WTC11 (cell line): ENCODE measurements around the gene FBLN5. TPM values are rescaled to one million over a fixed set of nuclear protein-coding genes. Genes with fewer than 3 reads are reported as not detected.

Experiments
- ATAC-seq: fragments of 200-7000 bp; cut with Tn5 transposase; 2 replicates; pipeline ENCODE4 v1.10.0; 2021; ENCODE audit warnings: mild to moderate bottlenecking, moderate library complexity
- CTCF ChIA-PET: fragments of 300-600 bp; sonication (Branson Sonifier 250); formaldehyde crosslinking; loops from one replicate; lab custom pipeline; 2021; ENCODE audit warnings: antibody characterized with exemption; lab: Charles Lee
- POLR2A ChIA-PET: fragments of 350-600 bp; sonication (Branson Sonifier 250); formaldehyde crosslinking; loops from one replicate; lab custom pipeline; 2021; ENCODE audit warnings: antibody characterized with exemption; lab: Charles Lee
- DNase-seq: peaks from one replicate; pipeline ENCODE4 v3.0.0; 2021; ENCODE audit warnings: low spot score
- H3K27ac Mint-ChIP-seq: 2 replicates; pipeline ENCODE4 v1.8.0; 2021; ENCODE audit warnings: mixed read lengths
- H3K27me3 Mint-ChIP-seq: 2 replicates; pipeline ENCODE4 v1.8.0; 2021; ENCODE audit warnings: low read depth, mild to moderate bottlenecking, moderate library complexity, mixed read lengths
- H3K36me3 Mint-ChIP-seq: 2 replicates; pipeline ENCODE4 v1.8.0; 2021; ENCODE audit warnings: mixed read lengths
- H3K4me1 Mint-ChIP-seq: 2 replicates; pipeline ENCODE4 v1.8.0; 2022; ENCODE audit warnings: mixed read lengths
- H3K4me3 Mint-ChIP-seq: 2 replicates; pipeline ENCODE4 v1.8.0; 2021; ENCODE audit warnings: mild to moderate bottlenecking, moderate library complexity, mixed read lengths
- H3K9me3 Mint-ChIP-seq: 2 replicates; pipeline ENCODE4 v1.8.0; 2021; ENCODE audit warnings: mixed read lengths
- AFF4 ChIP-seq: sonication (generic); formaldehyde crosslinking; IDR thresholded peaks from 2 replicates; pipeline ENCODE4 v1.8.1; 2023; ENCODE audit warnings: mild to moderate bottlenecking, missing genetic modification reagents, borderline replicate concordance
- E2F4 ChIP-seq: sonication (generic); formaldehyde crosslinking; IDR thresholded peaks from 2 replicates; pipeline ENCODE4 v1.8.1; 2022; ENCODE audit warnings: low read depth, mild to moderate bottlenecking, moderate library complexity, missing genetic modification reagents, borderline replicate concordance
- EMX1 ChIP-seq: fragments of 250-450 bp; sonication (Bioruptor Pico); IDR thresholded peaks from 2 replicates; pipeline ENCODE4 v1.8.0; 2021; ENCODE audit warnings: mild to moderate bottlenecking
- ERG ChIP-seq: fragments of 250-450 bp; sonication (Bioruptor Pico); IDR thresholded peaks from 2 replicates; pipeline ENCODE4 v1.8.0; 2021; ENCODE audit warnings: mild to moderate bottlenecking
- ETV6 ChIP-seq: sonication (generic); formaldehyde crosslinking; IDR thresholded peaks from 2 replicates; pipeline ENCODE4 v1.8.1; 2022; ENCODE audit warnings: mild to moderate bottlenecking, missing genetic modification reagents
- HMGXB4 ChIP-seq: sonication (generic); formaldehyde crosslinking; IDR thresholded peaks from 2 replicates; pipeline ENCODE4 v1.8.1; 2023; ENCODE audit warnings: mild to moderate bottlenecking, moderate library complexity, missing genetic modification reagents
- JAZF1 ChIP-seq: fragments of 250-450 bp; sonication (Bioruptor Pico); IDR thresholded peaks from 2 replicates; pipeline ENCODE4 v1.9.0; 2021; ENCODE audit warnings: moderate library complexity, mild to moderate bottlenecking, inconsistent platforms
- KAT7 ChIP-seq: sonication (generic); formaldehyde crosslinking; IDR thresholded peaks from 2 replicates; pipeline ENCODE4 v1.8.1; 2023; ENCODE audit warnings: missing genetic modification reagents, mild to moderate bottlenecking, borderline replicate concordance
- SMAD3 ChIP-seq: sonication (generic); formaldehyde crosslinking; IDR thresholded peaks from 2 replicates; pipeline ENCODE4 v1.8.0; 2022; ENCODE audit warnings: missing genetic modification reagents, mild to moderate bottlenecking, borderline replicate concordance
- ZBTB21 ChIP-seq: sonication (generic); formaldehyde crosslinking; IDR thresholded peaks from 2 replicates; pipeline ENCODE4 v1.8.1; 2023; ENCODE audit warnings: mild to moderate bottlenecking, missing genetic modification reagents, borderline replicate concordance
- ZBTB43 ChIP-seq: sonication (generic); formaldehyde crosslinking; IDR thresholded peaks from 2 replicates; pipeline ENCODE4 v1.8.1; 2023; ENCODE audit warnings: mild to moderate bottlenecking, missing genetic modification reagents
- ZMAT4 ChIP-seq: fragments of 250-450 bp; sonication (Bioruptor Pico); IDR thresholded peaks from 2 replicates; pipeline ENCODE4 v1.9.0; 2021; ENCODE audit warnings: mild to moderate bottlenecking
- ZNF416 ChIP-seq: fragments of 250-450 bp; sonication (Bioruptor Pico); IDR thresholded peaks from 2 replicates; pipeline ENCODE4 v1.9.0; 2021; ENCODE audit warnings: mild to moderate bottlenecking, inconsistent platforms
- ZNF425 ChIP-seq: fragments of 250-450 bp; sonication (Bioruptor Pico); conservative IDR thresholded peaks from 2 replicates; pipeline ENCODE4 v1.9.0; 2021; ENCODE audit warnings: mild to moderate bottlenecking
- total RNA-seq: library from RNA; stranded (reverse); gene quantifications from 3 replicates; pipeline ENCODE4 v1.2.3, GENCODE V29; 2021

FBLN5 gene
- total RNA-seq, 1 experiment from 2014 or later = 4.0 TPM

- Mint-ChIP-seq H3K27ac (no peak overlapping the region), H3K4me3 (no peak overlapping the region), H3K27me3 (no peaks in the 10 kb centered on the region), H3K9me3 (peaks cover 10% of the 10 kb centered on the region), H3K4me1 (peaks cover 8% of the 10 kb centered on the region), H3K36me3 (no peaks in the 10 kb centered on the region)
- POLR2A ChIA-PET = no interaction called here
- DNase-seq = no peak
- TF ChIP-seq ZBTB21 (CRISPR knock-in tag) (no peak), ZNF416 (no peak), ERG (no peak), ETV6 (CRISPR knock-in tag) (no peak), ZBTB43 (CRISPR knock-in tag) (no peak), JAZF1 (CRISPR knock-in tag) (no peak), E2F4 (CRISPR knock-in tag) (no peak), KAT7 (no peak), AFF4 (no peak), SMAD3 (no peak), EMX1 (CRISPR knock-in tag) (no peak), ZMAT4 (CRISPR knock-in tag) (no peak), ZNF425 (no peak), HMGXB4 (CRISPR knock-in tag) (no peak)
- CTCF ChIA-PET = interaction anchor here (1.0 kb wide), 1 partner anchor 220 kb away, joined by 3 read pairs; no protein-coding TSS in a partner anchor
- ATAC-seq = no peak
Observed at GRCh38 chr14:91935586-91935985, 11.9 kb downstream of the FBLN5 start.
